Ovary (tissue), 9 donors: Measurements from ENCODE around the gene TNFRSF19. TPM values are rescaled to one million over a fixed set of nuclear protein-coding genes. Genes with fewer than 3 reads are reported as not detected.

ENCODE experiments used
- DNase-seq, 5 donors: peaks; one replicate each; pipeline ENCODE4 v3.0.0-alpha.2; 2019 to 2020
- H3K27ac ChIP-seq, 2 donors: fragments of 200-600 bp; one replicate each; pipeline versions ENCODE4 v1.5.1 to v1.8.0; 2019 to 2022
- H3K27me3 ChIP-seq: fragments of 200-600 bp; one replicate; pipeline ENCODE4 v1.8.0; 2022
- H3K36me3 ChIP-seq: fragments of 200-600 bp; sonication (generic); one replicate; pipeline ENCODE4 v1.5.1; 2019
- H3K4me1 ChIP-seq: one replicate; pipeline ENCODE4 v1.8.1; 2013; ENCODE audit warnings: mild to moderate bottlenecking, moderate library complexity; ENCODE audit not compliant: insufficient read depth
- H3K4me3 ChIP-seq: fragments of 200-600 bp; sonication (generic); one replicate; pipeline ENCODE4 v1.5.1; 2017
- H3K9me3 ChIP-seq, 2 donors: fragments of 200-600 bp in 1 of 2; sonication (generic) in 1 of 2; one replicate each; pipeline versions ENCODE4 v1.5.1 to v1.8.1; 2013 to 2019; ENCODE audit warnings: mild to moderate bottlenecking in 1 of 2, moderate library complexity in 1 of 2
- CTCF ChIP-seq, 3 donors: fragments of 450-650 bp in 2 of 3; fragments of 200-600 bp in 1 of 3; IDR thresholded peaks; one replicate each; pipeline versions ENCODE4 v1.5.1 to v1.8.0; 2016 to 2022; ENCODE audit warnings: antibody characterized with exemption in 3 of 3, mild to moderate bottlenecking in 1 of 3
- EP300 ChIP-seq: sonication (generic); formaldehyde crosslinking; IDR thresholded peaks from one replicate; pipeline ENCODE4 v1.6.1; 2017; ENCODE audit warnings: antibody characterized with exemption
- POLR2A ChIP-seq: fragments of 450-650 bp; IDR thresholded peaks from one replicate; pipeline ENCODE4 v1.6.1; 2017; ENCODE audit warnings: antibody characterized with exemption, mild to moderate bottlenecking, moderate library complexity
- WGBS, 3 donors: extraction: QIAGEN DNeasy Blood & Tissue Kit in 1 of 3; methylation state at CpG; one replicate each; pipeline versions ENCODE4 v1.1.5 to v1.1.7; 2013 to 2017; 5-methylcytosine and 5-hydroxymethylcytosine counted together
- intact Hi-C, 4 donors: fragments of 100-400 bp; cut with DNase I; formaldehyde crosslinking; loops; one replicate each; pipeline versions ENCODE4 v1.11.0 to v1.15.1; 2022 to 2023
- polyA plus RNA-seq, 2 donors: library from polyadenylated mRNA; stranded (reverse); fragments of 200-250 nt in 1 of 2; fragments of 350-450 nt in 1 of 2; fragmentation: Illumina TruSeq in 1 of 2; extraction: RNeasy Lipid Tissue Mini Kit (QIAGEN cat#74804) in 1 of 2; gene quantifications; one replicate each; pipeline ENCODE4 v1.2.3, GENCODE V29; 2013 to 2014
- total RNA-seq, 7 donors: library from RNA; depleted of rRNA in 2 of 7; stranded (reverse); fragments of >200 nt in 2 of 7; fragmentation: NEBNext Ultra II Directional in 3 of 7; extraction: Animal tissue kit (Norgen Biotek cat#: 25700) in 3 of 7; gene quantifications; one replicate each; pipeline versions ENCODE4 v1.1.0 to v1.2.4, GENCODE V29; 2016 to 2023
- donor health status: DM: no; HTN: no; CAD: no; lungs with moderate emphysema.
- donor health status: DM: no; HTN: no; CAD: no.
- donor health status: Bipolar disorder and iron deficiency.
- donor health status: DM: yes; HTN: yes; CAD: no.
- donor health status: DM: no; HTN: no; CAD: no.
- donor health status: DM: yes; HTN: yes; CAD: no.

TNFRSF19 gene
- total and polyA plus RNA-seq, 9 donors: 2.6 to 15.3 (median 4.8) TPM

- H3K4me3 ChIP-seq: no peak overlapping the region
- DNase-seq: no peak
- no peaks in the 10 kb centered on the region for H3K9me3 ChIP-seq
- intact Hi-C loops: loop anchor here in 1 of 4 donors (10.0 kb wide), 1 partner anchor 226 kb away; no protein-coding TSS in a partner anchor
- TF ChIP-seq EP300 (no peak), CTCF (IDR thresholded peaks at IDR 0.05) (no peak)
- WGBS, 3 donors: 75 to 82% (median 79%) methylated on average over 3 of the region's 3 CpGs
- H3K36me3 ChIP-seq: no peaks in the 10 kb centered on the region
- H3K27ac ChIP-seq: no peak overlapping the region
- H3K4me1 ChIP-seq: no peaks in the 10 kb centered on the region
- H3K27me3 ChIP-seq: no peaks in the 10 kb centered on the region
Observed at GRCh38 chr13:23690668-23691067, 120.5 kb downstream of the TNFRSF19 start.

- DNase-seq: no peak
- intact Hi-C loops: loop anchor here in 1 of 4 donors (10.0 kb wide), 1 partner anchor 228 kb away; no protein-coding TSS in a partner anchor
Observed at GRCh38 chr13:23692816-23693215, 122.6 kb downstream of the TNFRSF19 start.

GRCh38 chr13:23695196-23695595 lies 125.0 kb downstream of the TNFRSF19 start:
- no peaks in the 10 kb centered on the region for H3K9me3 ChIP-seq
- WGBS, 3 donors: 80 to 88% (median 85%) methylated on average over 24 to 28 of the region's 28 CpGs
- intact Hi-C loops: loop anchor here in 1 of 4 donors (10.0 kb wide), 1 partner anchor 230 kb away; no protein-coding TSS in a partner anchor
- no peaks in the 10 kb centered on the region for H3K4me1 ChIP-seq
- H3K36me3 ChIP-seq: no peaks in the 10 kb centered on the region
- no peak for DNase-seq
- TF ChIP-seq CTCF (IDR thresholded peaks at IDR 0.05) (no peak), POLR2A (no peak), EP300 (no peak)
- no peaks in the 10 kb centered on the region for H3K27me3 ChIP-seq
- no peak overlapping the region for H3K4me3 ChIP-seq
- no peak overlapping the region for H3K27ac ChIP-seq

More at GRCh38 chr13:23692816-23693215, 122.6 kb downstream of the TNFRSF19 start:
- H3K27me3 ChIP-seq: no peaks in the 10 kb centered on the region
- no peak overlapping the region for H3K4me3 ChIP-seq
- no peaks in the 10 kb centered on the region for H3K36me3 ChIP-seq
- H3K27ac ChIP-seq: no peak overlapping the region
- 68 to 70% (median 70%) methylated on average over 3 of the region's 3 CpGs for WGBS, 3 donors
- no peaks in the 10 kb centered on the region for H3K4me1 ChIP-seq
- H3K9me3 ChIP-seq: no peaks in the 10 kb centered on the region
- TF ChIP-seq EP300 (no peak), CTCF (IDR thresholded peaks at IDR 0.05) (no peak), POLR2A (no peak)

- TF ChIP-seq EP300 (no peak), CTCF (IDR thresholded peaks at IDR 0.05) (no peak), POLR2A (no peak)
- Histone ChIP-seq H3K36me3 (no peaks in the 10 kb centered on the region), H3K27me3 (no peaks in the 10 kb centered on the region), H3K9me3 (no peaks in the 10 kb centered on the region), H3K27ac (no peak overlapping the region), H3K4me3 (no peak overlapping the region), H3K4me1 (no peaks in the 10 kb centered on the region)
- intact Hi-C loops: loop anchor here in 1 of 4 donors (10.0 kb wide), 1 partner anchor 231 kb away; no protein-coding TSS in a partner anchor
- WGBS, 3 donors: 72 to 83% (median 77%) methylated on average over 44 to 46 of the region's 46 CpGs
- no peak for DNase-seq
Observed at GRCh38 chr13:23695711-23696464, 125.7 kb downstream of the TNFRSF19 start.
